Measurements from ENCODE around the gene TREX2. TPM values are rescaled to one million over a fixed set of nuclear protein-coding genes. Genes with fewer than 3 reads are reported as not detected.
A peak's percentile ranks its signal among the peaks of the same experiment; 100 is the strongest.

The TREX2 gene
- total and polyA plus RNA-seq, 2 donors (not counting 1 experiment from before 2014, with no cell fraction given) = 3.3 to 3.8 TPM

- Histone ChIP-seq H3K9ac (ENCODE audit: low read length) (no peak overlapping the region), H3K9me3 (ENCODE audit: control extremely low read depth in 1 of 3, control insufficient read depth in 2 of 3, insufficient read depth in 1 of 3, low read length in 2 of 3) (no peaks in the 10 kb centered on the region), H2AFZ (ENCODE audit: insufficient read depth, low read depth, low read length, poor library complexity, severe bottlenecking) (no peak overlapping the region), H3K79me2 (ENCODE audit: control insufficient read depth, insufficient read depth, low read length) (peaks cover 5% of the 10 kb centered on the region), H3K27me3 (replicated peaks in 1 of 4; ENCODE audit: control extremely low read depth in 1 of 4, control insufficient read depth in 3 of 4, insufficient read depth in 4 of 4, low read length in 3 of 4) (no peaks in the 10 kb centered on the region), H4K20me1 (ENCODE audit: control insufficient read depth, insufficient read depth, low read length, poor library complexity, severe bottlenecking) (no peaks in the 10 kb centered on the region), H3K27ac (ENCODE audit: low read length in 2 of 2) (no peak overlapping the region), H3K4me2 (replicated peaks; ENCODE audit: low read depth, low read length, poor library complexity, severe bottlenecking) (no peak overlapping the region), H3K4me1 (ENCODE audit: control insufficient read depth in 2 of 2, insufficient read depth in 2 of 2, low read length in 2 of 2) (no peaks in the 10 kb centered on the region), H3K36me3 (replicated peaks in 1 of 2; ENCODE audit: control extremely low read depth in 1 of 2, control insufficient read depth in 1 of 2, extremely low read depth in 1 of 2, insufficient read depth in 2 of 2, low read length in 1 of 2) (peaks cover 0 to 4% of the 10 kb centered on the region in 2 experiments), H3K4me3 (ENCODE audit: control extremely low read depth in 1 of 5, extremely low read depth in 1 of 5, insufficient read depth in 1 of 5, low read depth in 2 of 5, low read length in 4 of 5) (no peak overlapping the region)
- 97% methylated on average over 9 of the region's 10 CpGs for WGBS (ENCODE audit: insufficient coverage)
- TF ChIP-seq EZH2 (IDR thresholded peaks at IDR 0.05; ENCODE audit: borderline replicate concordance, insufficient read depth, low read depth, low read length, poor library complexity, severe bottlenecking) = no peak
- TF ChIP-seq CTCF (IDR thresholded peaks at IDR 0.05) = no peak
- Mint-ChIP-seq H3K27me3 (no peaks in the 10 kb centered on the region), H3K9me3 (ENCODE audit: insufficient read depth) (no peaks in the 10 kb centered on the region), H3K27ac (no peak overlapping the region), H3K4me3 (no peak overlapping the region), H3K4me1 (peaks cover 1% of the 10 kb centered on the region)
- intact Hi-C loops (cut with micrococcal nuclease) = no loop called here
- ATAC-seq (ENCODE audit: low read depth) = no peak
- CTCF ChIA-PET = interaction anchor here (2.3 kb wide), 1 partner anchor 45 kb away, joined by 15 read pairs; no protein-coding TSS in a partner anchor
- DNase-seq = no peak
- POLR2A ChIA-PET = no interaction called here
Observed at GRCh38 chrX:153462291-153462690, 16.4 kb upstream of the TREX2 start.

GRCh38 chrX:153460826-153461225 is 15.0 kb upstream of the TREX2 start:
- Histone ChIP-seq H2AFZ (ENCODE audit: insufficient read depth, low read depth, low read length, poor library complexity, severe bottlenecking) (no peak overlapping the region), H3K9me3 (ENCODE audit: control extremely low read depth in 1 of 3, control insufficient read depth in 2 of 3, insufficient read depth in 1 of 3, low read length in 2 of 3) (no peaks in the 10 kb centered on the region), H3K36me3 (replicated peaks in 1 of 2; ENCODE audit: control extremely low read depth in 1 of 2, control insufficient read depth in 1 of 2, extremely low read depth in 1 of 2, insufficient read depth in 2 of 2, low read length in 1 of 2) (peaks cover 0 to 6% of the 10 kb centered on the region in 2 experiments), H3K4me3 (ENCODE audit: control extremely low read depth in 1 of 5, extremely low read depth in 1 of 5, insufficient read depth in 1 of 5, low read depth in 2 of 5, low read length in 4 of 5) (no peak overlapping the region), H3K27me3 (replicated peaks in 1 of 4; ENCODE audit: control extremely low read depth in 1 of 4, control insufficient read depth in 3 of 4, insufficient read depth in 4 of 4, low read length in 3 of 4) (no peaks in the 10 kb centered on the region), H3K79me2 (ENCODE audit: control insufficient read depth, insufficient read depth, low read length) (peaks cover 3% of the 10 kb centered on the region), H3K27ac (ENCODE audit: low read length in 2 of 2) (no peak overlapping the region), H3K4me2 (replicated peaks; ENCODE audit: low read depth, low read length, poor library complexity, severe bottlenecking) (no peak overlapping the region), H3K9ac (ENCODE audit: low read length) (no peak overlapping the region), H3K4me1 (ENCODE audit: control insufficient read depth in 2 of 2, insufficient read depth in 2 of 2, low read length in 2 of 2) (no peaks in the 10 kb centered on the region), H4K20me1 (ENCODE audit: control insufficient read depth, insufficient read depth, low read length, poor library complexity, severe bottlenecking) (no peaks in the 10 kb centered on the region)
- no peaks in the 10 kb centered on the region for H3K9me3 Mint-ChIP-seq (ENCODE audit: insufficient read depth)
- ATAC-seq (ENCODE audit: low read depth) (no peak), DNase-seq (peak; percentile 49)
- ChIA-PET CTCF (interaction anchor here (0.9 to 2.3 kb wide), 7 partner anchors 12 to 427 kb away, joined by 3 to 15 read pairs (median 3); no protein-coding TSS in a partner anchor), POLR2A (no interaction called here)
- H3K4me1 Mint-ChIP-seq = no peaks in the 10 kb centered on the region
- TF ChIP-seq EZH2 (IDR thresholded peaks at IDR 0.05; ENCODE audit: borderline replicate concordance, insufficient read depth, low read depth, low read length, poor library complexity, severe bottlenecking) (no peak), CTCF (IDR thresholded peaks at IDR 0.05) (peak; percentile 59)
- intact Hi-C loops (cut with micrococcal nuclease) = loop anchor here (2.0 kb wide), 1 partner anchor 46 kb away; no protein-coding TSS in a partner anchor
- H3K4me3 Mint-ChIP-seq = no peak overlapping the region
- H3K27me3 Mint-ChIP-seq = no peaks in the 10 kb centered on the region
- no peak overlapping the region for H3K27ac Mint-ChIP-seq
- 67% methylated on average over 2 of the region's 7 CpGs for WGBS (ENCODE audit: insufficient coverage)
